ENCODE results near the gene ARHGAP21. TPM values are rescaled to one million over a fixed set of nuclear protein-coding genes. Genes with fewer than 3 reads are reported as not detected.
A peak's percentile ranks its signal among the peaks of the same experiment; 100 is the strongest.

ARHGAP21 gene
- total RNA-seq, 4 donors from 2014 or later: 25.9 to 43.4 (median 34.3) TPM

DNA sequence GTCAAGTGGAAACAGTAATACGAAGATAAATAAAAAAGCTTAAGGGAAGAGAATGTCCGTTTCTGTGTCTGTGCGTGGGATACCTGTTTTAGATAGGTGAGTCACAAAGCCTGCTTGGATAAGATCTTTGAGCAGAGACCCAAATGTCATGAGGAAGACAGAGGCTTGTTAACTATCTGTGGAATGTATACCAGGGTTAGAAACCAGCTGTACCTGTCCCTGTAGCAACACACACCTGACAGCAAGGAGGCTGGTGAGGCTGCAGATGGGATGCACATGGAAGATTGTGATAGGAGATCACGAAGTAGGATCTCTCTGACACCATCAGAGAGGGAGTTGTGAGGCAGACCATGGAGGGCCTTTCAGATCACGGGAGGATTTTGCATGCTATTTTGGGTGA lies 105.3 kb downstream of the ARHGAP21 start:
- Histone ChIP-seq H3K4me1 (peaks cover 7% of the 10 kb centered on the region), H3K36me3 (peaks cover 5% of the 10 kb centered on the region), H3K27ac (no peak overlapping the region), H3K27me3 (no peaks in the 10 kb centered on the region), H3K9me3 (no peaks in the 10 kb centered on the region), H3K4me3 (no peak overlapping the region)
- WGBS: 79% methylated on average over 5 of the region's 5 CpGs
- no peak for TF ChIP-seq POLR2A (IDR thresholded peaks at IDR 0.05)
- no peak for TF ChIP-seq EP300 (IDR thresholded peaks at IDR 0.05)
- TF ChIP-seq POLR2AphosphoS5 (IDR thresholded peaks at IDR 0.05): no peak
- TF ChIP-seq, protein P1, sequence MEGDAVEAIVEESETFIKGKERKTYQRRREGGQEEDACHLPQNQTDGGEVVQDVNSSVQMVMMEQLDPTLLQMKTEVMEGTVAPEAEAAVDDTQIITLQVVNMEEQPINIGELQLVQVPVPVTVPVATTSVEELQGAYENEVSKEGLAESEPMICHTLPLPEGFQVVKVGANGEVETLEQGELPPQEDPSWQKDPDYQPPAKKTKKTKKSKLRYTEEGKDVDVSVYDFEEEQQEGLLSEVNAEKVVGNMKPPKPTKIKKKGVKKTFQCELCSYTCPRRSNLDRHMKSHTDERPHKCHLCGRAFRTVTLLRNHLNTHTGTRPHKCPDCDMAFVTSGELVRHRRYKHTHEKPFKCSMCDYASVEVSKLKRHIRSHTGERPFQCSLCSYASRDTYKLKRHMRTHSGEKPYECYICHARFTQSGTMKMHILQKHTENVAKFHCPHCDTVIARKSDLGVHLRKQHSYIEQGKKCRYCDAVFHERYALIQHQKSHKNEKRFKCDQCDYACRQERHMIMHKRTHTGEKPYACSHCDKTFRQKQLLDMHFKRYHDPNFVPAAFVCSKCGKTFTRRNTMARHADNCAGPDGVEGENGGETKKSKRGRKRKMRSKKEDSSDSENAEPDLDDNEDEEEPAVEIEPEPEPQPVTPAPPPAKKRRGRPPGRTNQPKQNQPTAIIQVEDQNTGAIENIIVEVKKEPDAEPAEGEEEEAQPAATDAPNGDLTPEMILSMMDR (IDR thresholded peaks at IDR 0.05): no peak
- DNase-seq (ENCODE audit: low spot score in 2 of 2): no peak

DNA sequence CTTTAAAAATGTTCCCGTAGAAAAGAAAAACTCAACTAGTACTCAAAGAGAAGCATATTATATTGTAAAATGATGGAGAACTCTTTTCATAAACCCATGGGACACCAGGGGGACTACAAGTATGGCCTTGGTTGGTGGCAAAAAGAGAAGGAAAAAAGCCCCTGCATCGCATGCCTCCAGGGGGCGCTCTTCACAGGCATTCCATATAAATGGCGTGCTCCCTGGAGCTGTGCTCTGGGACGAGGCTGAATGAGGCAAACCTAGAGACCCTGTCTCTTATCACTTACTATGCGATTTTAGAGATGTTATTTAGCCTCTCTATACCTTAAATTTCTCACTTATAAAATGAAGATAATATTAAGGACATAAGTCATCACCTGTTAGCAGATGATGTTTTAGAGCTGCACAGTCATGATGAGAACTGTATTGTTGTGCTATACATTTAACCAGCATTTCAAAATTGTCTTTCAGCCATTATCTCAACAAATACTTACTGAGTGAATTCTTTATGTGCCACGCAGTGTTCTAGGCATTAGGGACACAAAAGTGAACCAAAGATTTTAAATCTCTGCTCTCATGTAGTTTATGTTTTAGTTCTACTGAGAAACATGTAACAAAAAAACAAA lies 105.8 kb downstream of the ARHGAP21 start:
- Histone ChIP-seq H3K4me1 (peaks cover 3% of the 10 kb centered on the region), H3K4me3 (no peak overlapping the region), H3K27ac (no peak overlapping the region), H3K36me3 (peaks cover 5% of the 10 kb centered on the region), H3K27me3 (no peaks in the 10 kb centered on the region), H3K9me3 (no peaks in the 10 kb centered on the region)
- 57% methylated on average over 7 of the region's 7 CpGs for WGBS
- TF ChIP-seq POLR2AphosphoS5 (IDR thresholded peaks at IDR 0.05): no peak
- TF ChIP-seq, protein P1 (IDR thresholded peaks at IDR 0.05): peak; percentile 51 to 71
- DNase-seq (ENCODE audit: low spot score in 2 of 2): no peak

DNA sequence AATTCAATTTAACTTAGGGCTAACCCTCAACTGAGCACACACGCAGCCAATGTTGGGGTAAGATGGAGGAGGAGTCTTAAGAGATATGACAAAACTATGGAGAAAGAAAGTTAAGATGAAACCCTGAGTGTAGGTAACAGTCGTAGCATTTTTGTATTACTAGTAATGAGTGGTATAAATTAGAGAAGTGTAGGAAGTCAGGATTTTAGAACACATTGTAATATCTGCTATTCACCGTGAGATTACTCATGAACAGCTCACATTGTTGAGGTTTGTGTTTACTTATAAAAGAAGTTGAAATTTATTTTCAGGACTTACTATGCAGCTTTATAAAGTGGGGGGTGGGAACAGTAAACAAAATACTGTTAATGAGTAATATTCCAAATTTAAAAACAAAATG lies 107.2 kb downstream of the ARHGAP21 start:
- 93% methylated on average over 3 of the region's 3 CpGs for WGBS

DNA sequence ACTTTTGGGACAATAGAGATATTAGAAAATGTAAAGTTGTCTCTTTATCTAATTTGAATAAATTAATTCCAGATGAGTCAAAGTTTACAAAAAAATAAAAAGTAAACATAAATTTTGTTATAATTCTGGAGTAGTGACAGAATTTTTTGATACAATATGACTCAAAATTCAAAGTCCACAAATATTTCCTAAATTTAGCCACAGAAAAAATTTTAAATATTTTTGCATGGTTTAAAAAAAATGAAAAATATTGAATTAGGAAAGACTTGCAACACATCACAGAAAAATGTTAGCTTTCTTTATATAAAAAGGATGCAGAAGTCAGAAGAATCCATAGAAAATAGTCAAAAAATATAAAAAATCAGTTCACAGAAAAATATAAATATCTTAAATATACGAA lies 117.7 kb downstream of the ARHGAP21 start:
- WGBS: 92% methylated on average over 1 of the region's 1 CpG
- Histone ChIP-seq H3K27ac (no peak overlapping the region), H3K4me3 (no peak overlapping the region), H3K9me3 (no peaks in the 10 kb centered on the region), H3K36me3 (peaks cover 34% of the 10 kb centered on the region), H3K4me1 (no peaks in the 10 kb centered on the region), H3K27me3 (no peaks in the 10 kb centered on the region)
- TF ChIP-seq POLR2AphosphoS5 (IDR thresholded peaks at IDR 0.05): no peak
- TF ChIP-seq, protein P1 (IDR thresholded peaks at IDR 0.05): no peak
- TF ChIP-seq EP300 (IDR thresholded peaks at IDR 0.05): no peak
- no peak for TF ChIP-seq POLR2A (IDR thresholded peaks at IDR 0.05)
- no peak for DNase-seq (ENCODE audit: low spot score in 2 of 2)

More for the DNA sequence above, 107.2 kb downstream of the ARHGAP21 start:
- TF ChIP-seq POLR2AphosphoS5 (IDR thresholded peaks at IDR 0.05) (no peak), EP300 (IDR thresholded peaks at IDR 0.05) (no peak), POLR2A (IDR thresholded peaks at IDR 0.05) (no peak)
- TF ChIP-seq, protein P1 (IDR thresholded peaks at IDR 0.05): no peak
- Histone ChIP-seq H3K27me3 (no peaks in the 10 kb centered on the region), H3K27ac (no peak overlapping the region), H3K9me3 (no peaks in the 10 kb centered on the region), H3K4me3 (no peak overlapping the region), H3K36me3 (peaks cover 5% of the 10 kb centered on the region), H3K4me1 (no peaks in the 10 kb centered on the region)
- no peak for DNase-seq (ENCODE audit: low spot score in 2 of 2)

DNA sequence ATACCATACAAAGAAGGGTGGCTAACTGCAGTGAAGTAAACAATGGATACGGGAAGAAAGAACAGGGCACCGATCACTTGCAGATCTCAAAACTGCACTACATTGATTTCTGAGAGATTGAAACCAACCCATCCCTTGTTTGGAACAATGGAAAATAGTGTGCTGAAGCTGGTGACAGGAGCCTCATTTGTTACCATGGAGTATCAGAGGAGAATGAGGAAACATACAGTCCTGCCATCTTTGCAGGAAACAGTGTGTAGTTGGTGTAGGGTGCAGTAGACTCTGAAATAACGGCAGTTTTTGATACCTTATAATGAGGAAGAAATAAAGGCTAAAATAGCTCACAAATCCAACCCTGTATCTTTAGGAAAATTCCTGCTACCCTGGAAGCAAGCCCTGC lies 118.5 kb downstream of the ARHGAP21 start:
- H3K36me3 ChIP-seq: peaks cover 43% of the 10 kb centered on the region
- no peaks in the 10 kb centered on the region for H3K27me3 ChIP-seq

More for the DNA sequence above, 118.5 kb downstream of the ARHGAP21 start:
- Histone ChIP-seq H3K27ac (no peak overlapping the region), H3K4me3 (no peak overlapping the region), H3K9me3 (no peaks in the 10 kb centered on the region), H3K4me1 (no peaks in the 10 kb centered on the region)
- WGBS: 91% methylated on average over 3 of the region's 3 CpGs
- TF ChIP-seq POLR2A (IDR thresholded peaks at IDR 0.05) (no peak), EP300 (IDR thresholded peaks at IDR 0.05) (no peak), POLR2AphosphoS5 (IDR thresholded peaks at IDR 0.05) (no peak)
- TF ChIP-seq, protein P1 (IDR thresholded peaks at IDR 0.05): no peak
- DNase-seq (ENCODE audit: low spot score in 2 of 2): no peak
